BE2C (cell line): ENCODE measurements around the gene KCNJ12.
"Not testable (repeated sequence)": the region's sequence is repeated elsewhere in the genome, so short reads cannot be mapped to it uniquely, and the experiment has no call there.

Experiments
- DNase-seq: peaks from one replicate; pipeline ENCODE4 v3.0.0-alpha.2; 2020
- H3K27me3 ChIP-seq: fragments of 250-450 bp; sonication (Bioruptor Pico); 2 replicates; pipeline ENCODE4 v1.5.1; 2020; ENCODE audit warnings: mild to moderate bottlenecking
- H3K36me3 ChIP-seq: fragments of 250-450 bp; sonication (Bioruptor Pico); 2 replicates; pipeline ENCODE4 v1.5.1; 2020; ENCODE audit warnings: mild to moderate bottlenecking
- H3K4me1 ChIP-seq: fragments of 250-450 bp; sonication (Bioruptor Pico); 2 replicates; pipeline ENCODE4 v1.5.1; 2020
- H3K4me3 ChIP-seq: 2 replicates; pipeline ENCODE4 v1.5.1; 2011; ENCODE audit warnings: low read depth, low read length
- H3K9me3 ChIP-seq: fragments of 250-450 bp; sonication (Bioruptor Pico); 2 replicates; pipeline ENCODE4 v1.5.1; 2020
- CTCF ChIP-seq: IDR thresholded peaks from 2 replicates; pipeline ENCODE4 v1.5.1; 2012; ENCODE audit warnings: mild to moderate bottlenecking, low read depth, low read length

The KCNJ12 gene

DNA sequence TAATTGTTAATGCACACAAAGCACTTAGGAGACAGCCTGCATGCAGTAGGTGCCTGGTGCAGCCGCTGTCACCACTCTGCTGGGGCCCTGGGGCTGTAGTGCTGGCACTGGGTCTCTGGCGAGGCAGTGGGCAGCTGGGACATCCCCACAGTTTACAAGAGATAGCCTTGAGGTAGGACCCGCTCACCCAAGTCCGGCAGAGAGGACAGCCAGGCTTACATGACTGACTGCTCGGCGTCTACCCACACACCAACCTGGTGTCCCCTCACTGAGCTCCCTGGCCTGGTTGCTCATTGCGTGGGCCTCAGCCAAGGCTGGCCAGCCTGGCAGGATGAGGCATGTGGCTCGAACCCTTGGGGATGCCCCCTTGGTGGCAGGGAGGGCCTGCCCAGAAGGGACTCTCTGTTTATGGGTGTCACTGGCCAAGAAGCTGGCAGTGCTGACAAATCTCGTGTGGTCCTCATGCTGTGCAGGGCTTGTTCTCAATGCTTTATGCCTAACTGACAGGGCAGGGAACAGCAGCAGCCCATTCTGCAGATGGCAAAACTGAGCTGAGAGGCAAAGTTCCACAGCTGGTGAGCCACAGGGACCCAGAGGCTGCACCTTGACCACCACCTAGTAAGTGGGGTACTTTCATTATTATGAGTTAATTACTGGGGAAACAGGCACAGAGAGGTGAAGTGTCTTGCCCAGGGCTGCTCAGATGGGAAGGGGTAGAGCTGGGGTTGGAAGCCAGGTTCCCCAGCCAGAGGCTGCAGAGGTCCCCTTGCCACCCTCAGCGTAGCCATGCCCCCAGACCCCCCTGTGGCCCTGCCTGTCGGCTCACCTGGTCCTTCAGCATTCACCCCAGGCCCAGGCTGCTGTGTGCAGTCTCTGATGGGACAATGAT is 32.9 kb upstream of the KCNJ12 start:
- not testable (repeated sequence) for H3K9me3 ChIP-seq, H3K4me3 ChIP-seq, H3K36me3 ChIP-seq, H3K4me1 ChIP-seq, H3K27me3 ChIP-seq
- DNase-seq: peak; percentile 23

GRCh38 chr17:21344801-21345200 is 31.4 kb upstream of the KCNJ12 start:
- not testable (repeated sequence) for H3K4me1 ChIP-seq, H3K36me3 ChIP-seq, DNase-seq, H3K9me3 ChIP-seq, H3K4me3 ChIP-seq, H3K27me3 ChIP-seq

GRCh38 chr17:21345236-21345635 is 30.9 kb upstream of the KCNJ12 start:
- H3K4me1 ChIP-seq: no peaks in the 10 kb centered on the region
- no peaks in the 10 kb centered on the region for H3K36me3 ChIP-seq
- H3K9me3 ChIP-seq: no peaks in the 10 kb centered on the region
- TF ChIP-seq CTCF: no peak
- H3K4me3 ChIP-seq: no peak overlapping the region
- peak; percentile 47 for DNase-seq
- no peaks in the 10 kb centered on the region for H3K27me3 ChIP-seq

DNA sequence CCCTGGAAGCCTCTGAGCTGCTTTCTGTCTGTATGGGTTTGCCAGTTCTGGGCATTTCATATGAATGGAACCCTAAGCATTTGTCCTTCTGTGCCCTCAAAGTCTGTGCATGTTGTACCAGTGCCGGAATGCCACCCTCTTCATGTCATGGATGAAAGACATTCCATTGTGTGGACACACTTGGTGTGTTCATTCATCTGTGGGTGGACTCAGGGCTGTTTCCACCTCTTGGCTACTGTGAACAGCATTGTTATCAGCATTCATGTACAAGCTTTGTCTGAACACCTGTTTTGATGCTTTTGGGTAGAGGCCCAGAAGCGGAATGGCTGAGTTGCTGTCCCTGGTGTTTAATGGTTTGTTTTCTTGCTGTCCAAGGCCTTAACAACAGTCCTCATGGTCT is 30.1 kb upstream of the KCNJ12 start:
- not testable (repeated sequence) for H3K4me3 ChIP-seq, DNase-seq, H3K9me3 ChIP-seq, H3K27me3 ChIP-seq, H3K4me1 ChIP-seq, H3K36me3 ChIP-seq

GRCh38 chr17:21346651-21347250 is 29.4 kb upstream of the KCNJ12 start:
- H3K9me3 ChIP-seq, H3K27me3 ChIP-seq, DNase-seq, H3K4me3 ChIP-seq, H3K36me3 ChIP-seq, H3K4me1 ChIP-seq: not testable (repeated sequence)

- H3K9me3 ChIP-seq, DNase-seq, H3K27me3 ChIP-seq, H3K36me3 ChIP-seq, H3K4me3 ChIP-seq, H3K4me1 ChIP-seq: not testable (repeated sequence)
These were observed 28.5 kb upstream of the KCNJ12 start for GRCh38 chr17:21347660-21348059.

DNA sequence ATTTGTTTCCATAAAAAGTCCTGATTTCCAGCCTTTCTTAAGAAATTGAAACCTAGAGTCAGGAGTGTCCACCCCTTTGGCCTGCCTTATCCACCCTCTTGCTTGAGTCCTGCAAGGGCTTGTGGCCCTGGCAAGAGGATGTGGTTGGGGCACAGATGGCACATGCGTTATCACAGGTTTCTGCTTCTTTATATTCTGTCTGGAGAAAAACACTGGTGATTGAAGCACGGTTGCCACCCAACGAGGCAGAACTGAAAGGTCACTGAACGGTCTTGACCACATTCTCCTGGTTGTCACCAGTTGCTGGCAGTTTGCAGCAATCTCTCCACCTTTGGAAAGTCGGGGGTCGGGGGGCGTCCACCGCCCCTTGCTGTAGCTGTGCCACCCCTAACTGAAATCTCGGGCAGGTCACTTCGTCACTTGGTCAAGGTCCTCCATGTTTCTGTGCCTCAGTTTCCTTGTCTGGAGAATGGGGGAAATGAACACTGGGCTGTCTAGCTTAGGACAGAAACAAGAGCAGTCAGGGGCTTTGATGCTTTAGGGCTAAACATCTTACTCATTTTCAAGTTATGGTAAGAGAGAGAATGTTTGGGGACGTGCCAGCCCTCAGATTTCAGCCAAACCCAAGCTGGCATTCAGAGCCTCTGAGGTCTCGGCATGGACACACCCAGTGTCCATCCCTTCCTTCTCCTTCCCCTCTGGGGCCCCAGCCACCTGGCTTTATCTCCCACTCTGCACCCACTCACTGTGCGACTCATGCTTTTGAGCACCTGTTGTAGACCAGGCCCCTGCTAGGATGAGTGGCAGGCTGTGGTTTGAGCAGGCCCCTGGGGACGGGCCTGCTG is 27.9 kb upstream of the KCNJ12 start:
- not testable (repeated sequence) for H3K4me3 ChIP-seq, H3K4me1 ChIP-seq, H3K27me3 ChIP-seq, DNase-seq, H3K36me3 ChIP-seq, H3K9me3 ChIP-seq

DNA sequence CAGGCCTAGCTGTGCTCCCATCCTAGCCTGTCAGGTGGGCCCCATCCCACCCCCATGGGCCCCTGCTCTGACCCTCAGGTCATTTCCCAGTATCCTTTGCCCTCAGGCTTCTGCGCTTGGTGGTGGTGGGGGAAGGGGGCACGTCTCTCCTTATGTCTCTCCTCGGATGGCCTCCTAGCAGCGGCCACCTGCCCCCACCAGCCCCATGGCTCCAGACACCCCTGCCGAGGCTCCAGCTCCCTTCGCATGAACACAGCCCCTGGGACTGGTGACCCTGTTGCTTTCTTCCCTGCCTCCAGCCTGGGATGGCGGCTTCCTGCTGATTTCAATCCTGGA is 27.3 kb upstream of the KCNJ12 start:
- not testable (repeated sequence) for DNase-seq, H3K36me3 ChIP-seq, H3K4me1 ChIP-seq, H3K27me3 ChIP-seq, H3K4me3 ChIP-seq, H3K9me3 ChIP-seq

DNA sequence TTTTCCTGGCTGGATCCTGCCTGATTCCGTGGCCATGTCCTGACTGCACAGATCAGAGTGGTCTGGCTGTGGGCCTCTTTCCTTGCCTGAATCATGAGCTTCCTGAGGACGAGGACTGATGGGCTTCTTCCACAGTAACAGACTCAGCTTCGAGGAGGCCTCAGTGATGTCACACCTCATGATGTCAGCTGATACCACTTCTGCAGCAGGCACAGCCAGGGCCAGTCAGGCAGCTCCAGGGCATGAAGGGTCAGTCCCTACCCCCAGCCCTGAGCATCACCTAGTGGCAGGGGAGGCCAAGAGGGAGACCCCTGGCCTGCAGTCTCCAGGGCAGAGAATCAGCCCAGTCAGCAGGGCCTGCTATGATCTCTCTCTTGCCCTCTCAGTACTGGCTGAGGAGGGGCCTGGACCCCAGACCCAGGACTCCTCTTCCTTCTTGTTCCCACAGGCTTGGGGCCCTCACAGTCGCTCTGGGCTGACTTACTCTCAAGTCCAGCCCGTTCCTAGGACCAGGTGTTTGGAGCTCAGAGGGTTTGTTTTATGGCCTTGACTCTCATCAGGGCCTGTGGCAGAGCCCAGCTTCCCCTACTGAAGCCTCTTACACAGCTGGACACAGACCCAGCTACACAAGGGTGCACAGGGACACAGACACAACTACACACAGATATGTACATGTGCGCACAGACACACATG is 26.7 kb upstream of the KCNJ12 start:
- H3K36me3 ChIP-seq, H3K4me1 ChIP-seq, H3K27me3 ChIP-seq, H3K4me3 ChIP-seq, DNase-seq, H3K9me3 ChIP-seq: not testable (repeated sequence)

DNA sequence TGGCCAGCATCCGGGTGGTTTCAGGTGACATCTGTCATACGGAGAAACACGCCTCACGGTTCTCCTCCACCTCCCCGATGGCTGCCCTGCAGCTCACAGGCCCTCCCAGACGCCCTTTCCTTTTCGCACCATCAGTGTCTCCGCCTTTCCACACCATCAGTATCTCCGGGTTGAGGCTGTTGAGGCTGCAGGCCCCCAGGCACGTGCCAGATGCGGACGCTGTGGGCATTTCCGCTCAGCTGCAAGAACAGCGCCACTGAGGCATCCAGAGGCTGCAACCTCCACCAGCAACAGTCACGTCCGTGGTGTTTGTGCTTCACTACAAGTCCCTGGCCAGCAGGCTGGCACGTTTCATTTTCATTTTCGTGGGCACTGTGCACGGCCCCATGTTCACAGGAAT is 25.7 kb upstream of the KCNJ12 start:
- DNase-seq, H3K27me3 ChIP-seq, H3K4me3 ChIP-seq, H3K36me3 ChIP-seq, H3K9me3 ChIP-seq, H3K4me1 ChIP-seq: not testable (repeated sequence)
